HG03520 (cell line): ENCODE data around the gene ARHGEF38.

Source experiments
- ATAC-seq: cut with Tn5 transposase; IDR thresholded peaks from one replicate; pipeline ENCODE4 v1.9.1; 2021; ENCODE audit warnings: mild to moderate bottlenecking, moderate library complexity; ENCODE audit not compliant: unreplicated experiment

Gene ARHGEF38, protein sequence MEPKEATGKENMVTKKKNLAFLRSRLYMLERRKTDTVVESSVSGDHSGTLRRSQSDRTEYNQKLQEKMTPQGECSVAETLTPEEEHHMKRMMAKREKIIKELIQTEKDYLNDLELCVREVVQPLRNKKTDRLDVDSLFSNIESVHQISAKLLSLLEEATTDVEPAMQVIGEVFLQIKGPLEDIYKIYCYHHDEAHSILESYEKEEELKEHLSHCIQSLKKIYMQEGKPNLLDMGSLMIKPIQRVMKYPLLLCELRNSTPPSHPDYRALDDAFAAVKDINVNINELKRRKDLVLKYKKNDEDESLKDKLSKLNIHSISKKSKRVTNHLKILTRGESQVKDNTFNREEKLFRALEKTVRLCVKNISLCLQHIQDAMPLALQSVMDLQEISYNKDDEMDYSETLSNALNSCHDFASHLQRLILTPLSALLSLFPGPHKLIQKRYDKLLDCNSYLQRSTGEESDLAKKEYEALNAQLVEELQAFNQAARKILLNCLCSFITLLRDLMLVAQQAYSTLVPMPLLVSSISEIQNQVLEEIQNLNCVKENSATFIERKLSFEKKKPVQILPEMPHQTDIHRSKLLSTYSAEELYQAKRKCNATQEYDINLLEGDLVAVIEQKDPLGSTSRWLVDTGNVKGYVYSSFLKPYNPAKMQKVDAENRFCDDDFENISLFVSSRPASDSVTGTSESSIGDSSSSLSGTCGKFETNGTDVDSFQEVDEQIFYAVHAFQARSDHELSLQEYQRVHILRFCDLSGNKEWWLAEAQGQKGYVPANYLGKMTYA

DNA sequence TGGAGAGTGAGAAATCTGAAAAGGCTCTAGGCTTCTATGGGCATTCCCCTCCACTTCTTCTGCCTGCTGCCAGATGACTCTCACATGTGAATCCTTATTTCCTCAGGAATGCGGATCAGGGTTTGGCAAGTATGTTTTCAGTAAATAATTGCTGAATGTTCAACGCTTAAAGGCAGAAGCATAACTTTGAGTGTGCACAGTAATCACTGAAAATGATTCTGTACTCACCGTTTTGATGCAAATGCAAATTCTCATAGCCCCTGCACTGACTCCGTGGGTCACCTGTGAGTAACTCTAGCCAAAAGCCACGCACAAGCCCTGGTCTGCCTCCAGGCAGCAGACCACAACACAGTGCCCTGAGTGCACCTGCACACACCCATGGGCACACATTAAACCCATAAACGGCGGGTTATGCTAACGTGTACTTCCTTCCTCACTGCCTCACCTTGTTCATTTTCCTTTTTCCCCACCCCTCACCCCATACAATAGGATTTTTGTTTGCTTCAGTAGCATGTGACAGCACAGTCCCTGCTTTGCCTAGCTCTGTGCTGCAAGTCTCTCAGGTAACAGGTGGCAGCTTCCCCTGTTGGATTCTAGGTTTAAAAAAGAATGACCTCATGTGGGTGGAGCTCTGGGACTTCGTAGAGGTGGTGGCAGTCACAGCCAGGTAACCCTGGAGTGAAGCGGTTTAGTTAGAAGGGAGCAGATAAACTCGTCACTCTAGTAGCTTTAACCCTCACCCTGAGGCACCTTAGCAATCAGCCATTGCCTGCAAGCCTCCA is at the start of gene ARHGEF38:
Gene ARHGEF38 (plus strand): TSS at position 656 of the 782 bp plus-strand sequence. CDS start 146 bp downstream, outside the sequence.
- ATAC-seq, result no peak

DNA sequence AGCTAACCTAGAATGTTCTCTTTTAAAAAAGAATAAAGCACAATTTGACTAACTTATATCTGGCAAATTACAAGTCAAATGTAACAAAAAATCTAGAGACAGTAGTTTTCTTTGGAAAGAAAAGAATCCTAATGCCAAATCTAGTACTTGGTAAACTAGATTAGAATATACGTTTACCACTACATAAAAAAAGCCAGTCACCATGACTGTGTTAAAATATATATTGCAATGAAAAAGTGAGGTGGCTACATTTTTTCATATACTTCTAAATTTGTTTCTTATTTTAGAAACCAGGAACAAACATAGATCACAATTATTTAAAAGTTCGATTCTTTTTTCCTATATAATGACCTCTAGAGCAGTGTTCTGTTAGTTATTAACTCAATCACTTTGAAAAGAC is 48.9 kb upstream of the ARHGEF38 start:
- ATAC-seq, result no peak

DNA sequence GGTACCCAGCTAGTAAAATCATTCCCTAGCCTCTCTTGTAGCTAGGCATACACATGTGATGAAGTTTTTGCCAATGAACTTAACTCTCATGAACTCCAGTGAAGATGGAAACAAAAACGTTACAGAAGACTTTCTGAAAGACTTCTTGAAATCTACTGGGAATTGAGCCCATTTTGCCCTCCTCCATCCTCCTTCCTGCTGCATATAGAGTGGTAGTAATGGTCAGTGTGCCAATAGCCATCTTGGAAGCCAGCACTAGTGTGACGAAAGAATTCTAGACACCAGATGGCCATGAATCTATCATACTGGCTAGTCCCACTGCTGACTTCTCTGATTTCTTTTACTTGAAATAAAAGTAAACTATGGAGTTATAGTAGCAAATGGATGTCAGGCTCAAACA is 47.7 kb upstream of the ARHGEF38 start:
- no peak for ATAC-seq

DNA sequence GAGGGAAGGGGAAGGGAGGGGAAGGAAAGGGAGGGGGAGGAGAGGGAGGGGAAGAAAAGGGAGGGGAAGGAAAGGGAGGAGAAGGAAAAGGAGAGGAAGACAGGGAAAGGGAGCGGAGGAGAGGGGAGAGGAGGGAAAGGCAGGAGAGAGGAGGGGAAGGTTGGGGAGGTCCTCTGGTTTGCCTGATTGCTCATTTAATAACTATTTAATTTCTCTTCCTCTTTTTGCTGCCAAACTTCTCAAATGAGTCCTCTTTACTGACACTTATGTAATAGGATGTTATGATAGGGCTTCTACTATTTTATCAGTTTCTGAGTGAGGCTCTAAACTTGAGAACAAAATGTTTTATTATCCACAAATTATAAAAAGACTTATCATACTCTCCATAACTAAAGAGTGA is 43.1 kb upstream of the ARHGEF38 start:
- ATAC-seq, result peak; percentile 88

DNA sequence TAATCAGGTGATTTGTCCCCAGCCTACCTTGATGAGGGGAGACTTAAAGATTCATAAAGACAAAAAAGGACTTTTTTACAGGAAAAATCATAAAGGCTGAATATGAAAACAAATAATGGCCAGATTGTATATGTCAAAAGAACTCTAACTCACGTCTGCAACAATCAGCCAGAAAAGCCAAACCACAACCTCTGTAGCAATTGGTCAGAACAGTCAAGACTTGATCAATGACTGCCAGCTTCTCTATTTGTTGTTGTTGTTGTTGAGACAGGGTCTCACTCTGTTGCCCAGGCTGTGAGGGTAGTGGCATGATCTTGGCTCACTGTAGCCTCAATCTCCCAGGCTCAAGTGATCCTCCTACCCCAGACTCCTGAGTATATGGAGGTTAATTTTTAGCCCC is 42.7 kb upstream of the ARHGEF38 start:
- no peak for ATAC-seq

DNA sequence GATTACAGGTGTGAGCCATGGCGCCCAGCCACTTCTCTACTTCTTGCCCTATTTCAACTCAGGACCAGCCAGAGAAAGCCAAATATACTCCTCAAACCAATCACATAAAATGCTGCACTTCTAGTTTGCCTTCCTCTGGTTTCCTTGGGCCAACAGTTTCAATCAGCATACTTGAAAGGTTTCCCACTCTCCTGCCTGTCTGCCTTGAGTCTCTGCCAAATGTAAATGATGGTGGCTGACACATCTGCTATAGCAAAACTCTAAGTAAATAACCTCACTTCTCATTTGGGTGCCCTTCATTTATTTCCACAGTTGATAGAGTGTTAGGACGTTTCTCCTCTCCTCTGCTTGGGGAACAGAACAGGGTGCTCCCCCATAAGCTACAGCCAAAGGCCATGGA is 42.2 kb upstream of the ARHGEF38 start:
- ATAC-seq, result no peak

DNA sequence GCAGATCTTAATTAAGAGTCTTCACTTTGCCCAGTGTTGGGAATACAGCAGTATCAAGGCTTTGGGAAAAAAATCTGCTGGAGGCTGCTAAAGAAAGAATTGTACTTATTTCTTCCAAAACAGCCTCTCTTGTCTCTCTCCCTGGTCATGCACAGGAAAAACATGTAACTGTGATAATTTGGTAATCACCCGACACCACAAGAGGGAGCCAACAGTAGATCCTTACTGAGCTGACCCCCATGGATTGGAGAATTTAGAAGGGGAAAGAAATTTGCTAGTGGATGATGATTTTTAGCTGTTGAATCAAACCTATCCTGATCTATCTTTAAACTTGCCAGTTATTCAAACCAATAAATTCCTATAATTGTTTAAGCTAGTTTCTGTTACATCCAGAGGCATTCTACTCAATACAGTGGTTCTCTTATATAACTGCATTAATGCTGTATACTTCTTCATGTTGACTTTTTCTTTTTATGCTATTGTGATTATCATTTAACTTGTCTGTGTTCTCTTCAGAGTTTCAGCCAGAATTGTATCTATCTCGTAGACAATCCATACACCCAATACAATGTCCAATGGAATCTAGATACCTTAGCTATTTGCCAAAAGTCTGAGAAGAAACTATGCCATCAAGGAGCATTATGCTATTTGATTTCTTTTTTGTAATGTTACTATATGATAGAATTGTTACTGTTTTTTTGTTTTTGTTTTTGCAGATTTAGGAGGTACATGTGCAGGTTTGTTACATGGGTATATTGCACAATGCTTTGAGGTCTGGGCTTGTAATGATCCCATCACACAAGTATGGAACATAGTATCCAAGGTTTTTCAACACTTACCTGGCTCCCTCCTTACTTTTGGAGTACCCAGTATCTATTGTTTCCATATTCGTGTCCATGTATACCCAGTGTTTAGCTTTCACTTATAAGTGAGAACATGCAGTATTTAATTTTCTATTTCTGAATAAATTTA is 31.3 kb upstream of the ARHGEF38 start:
- ATAC-seq, result no peak

DNA sequence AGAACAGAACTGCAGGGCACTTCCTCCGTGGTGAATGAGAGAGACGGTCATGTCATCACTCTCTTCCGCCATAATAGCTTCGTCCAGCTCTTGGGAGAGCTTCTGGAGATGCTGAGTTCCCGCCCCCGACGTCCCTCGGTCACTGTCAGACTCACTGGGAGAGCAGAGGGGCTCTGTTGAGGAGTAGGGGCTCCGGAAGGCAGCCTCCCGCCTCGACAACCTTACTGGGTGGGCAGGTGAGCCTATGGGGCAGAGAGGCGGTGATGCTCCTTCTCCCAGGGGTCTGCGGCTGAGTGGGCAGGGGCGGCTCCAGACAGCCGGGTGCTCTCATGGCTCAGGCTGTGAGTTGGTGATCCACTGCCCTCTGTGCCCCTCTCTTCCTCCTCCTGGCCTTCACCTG is 25.8 kb upstream of the ARHGEF38 start:
- no peak for ATAC-seq

DNA sequence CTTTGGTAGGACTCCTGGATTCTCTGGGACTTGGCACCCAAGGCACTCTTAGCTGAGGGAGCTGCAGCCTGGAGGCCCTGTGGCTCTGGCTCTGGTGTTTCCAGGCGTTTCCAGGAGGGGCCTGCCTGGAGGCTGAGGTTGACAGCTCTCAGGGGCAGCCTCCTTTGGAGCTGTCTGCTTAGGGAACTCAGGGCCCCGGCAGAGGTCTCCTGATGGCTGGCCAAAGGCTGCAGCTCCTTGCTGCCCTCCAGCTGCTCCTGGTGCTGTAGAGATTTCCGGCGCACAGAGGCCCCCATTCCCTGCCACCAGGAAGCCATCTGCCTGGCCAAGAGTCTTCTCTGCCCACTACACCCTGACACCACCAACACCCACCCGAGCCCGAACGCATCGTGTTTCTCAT is 25.3 kb upstream of the ARHGEF38 start:
- ATAC-seq, result no peak

DNA sequence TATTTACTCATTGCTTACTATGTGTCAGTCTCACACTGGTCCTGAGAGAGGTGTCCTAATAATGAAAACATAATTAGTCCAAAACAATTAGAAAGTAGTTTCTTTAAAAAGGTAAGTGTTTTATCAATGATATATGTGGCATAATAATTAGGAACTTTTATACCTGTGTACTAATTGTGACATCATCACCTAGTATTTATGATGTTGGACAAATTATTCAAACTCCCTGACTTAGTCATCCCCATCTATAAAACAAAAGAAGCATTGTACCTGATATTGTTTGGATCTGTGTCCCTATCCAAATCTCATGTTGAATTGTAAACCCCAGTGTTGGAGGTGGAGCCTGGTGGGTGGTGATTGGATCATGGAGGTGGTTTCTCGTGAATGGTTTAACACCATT is 15.8 kb upstream of the ARHGEF38 start:
- no peak for ATAC-seq

DNA sequence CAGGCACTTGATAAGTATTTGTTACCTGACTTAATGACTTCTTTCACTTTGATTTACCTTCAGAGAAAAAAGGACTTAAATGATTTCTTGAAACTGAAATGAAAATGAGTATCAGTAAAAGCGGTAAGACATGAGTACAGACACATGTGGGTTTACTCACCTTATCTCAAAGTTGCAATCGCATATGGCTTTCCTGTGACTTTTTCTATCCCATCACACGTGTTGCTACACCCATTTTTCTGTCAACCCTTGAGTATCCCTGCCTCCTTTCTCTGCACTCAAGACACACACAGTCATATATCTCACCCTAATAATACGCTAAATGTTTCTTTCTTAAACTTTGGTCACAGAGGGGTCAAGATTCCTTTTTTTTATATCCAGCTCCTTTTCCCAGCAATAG is 11.0 kb upstream of the ARHGEF38 start:
- no peak for ATAC-seq

DNA sequence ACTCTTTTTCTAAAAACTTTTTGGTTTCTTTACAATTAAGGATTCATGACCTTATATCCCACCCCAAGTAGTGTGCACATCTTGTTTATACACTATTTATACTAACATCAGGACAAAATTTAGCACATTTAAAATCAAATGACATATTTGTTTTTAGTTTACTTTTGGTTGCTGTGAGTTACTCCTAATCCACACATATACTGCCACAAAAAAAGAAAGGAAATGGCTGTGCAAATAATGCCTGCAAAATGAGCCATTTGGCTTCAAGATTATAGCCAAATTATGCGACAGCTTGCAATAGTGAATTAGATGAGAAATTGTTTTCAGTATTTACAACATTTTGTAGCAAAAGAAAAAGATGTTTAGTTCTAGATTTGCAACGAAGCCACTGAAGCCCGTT is 10.4 kb upstream of the ARHGEF38 start:
- ATAC-seq, result no peak

DNA sequence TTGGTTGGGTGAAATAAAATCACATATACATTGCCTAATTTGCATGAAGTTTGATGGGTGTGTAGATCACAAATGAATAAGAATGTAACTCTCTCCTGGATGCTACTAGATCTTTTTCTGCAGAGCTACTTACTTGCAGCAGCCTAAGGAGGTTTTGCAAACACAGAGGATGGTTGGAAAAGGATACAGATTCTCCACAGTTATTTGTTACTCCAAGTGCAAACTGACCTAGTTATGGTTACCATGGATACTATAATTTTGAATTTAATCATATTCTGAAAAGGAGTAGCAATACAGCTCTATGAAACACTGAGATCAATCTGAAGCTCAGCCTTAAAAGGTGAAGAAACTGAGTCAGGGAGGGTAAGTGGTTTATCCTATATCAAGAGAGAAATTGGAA is 9.1 kb upstream of the ARHGEF38 start:
- ATAC-seq, result no peak

DNA sequence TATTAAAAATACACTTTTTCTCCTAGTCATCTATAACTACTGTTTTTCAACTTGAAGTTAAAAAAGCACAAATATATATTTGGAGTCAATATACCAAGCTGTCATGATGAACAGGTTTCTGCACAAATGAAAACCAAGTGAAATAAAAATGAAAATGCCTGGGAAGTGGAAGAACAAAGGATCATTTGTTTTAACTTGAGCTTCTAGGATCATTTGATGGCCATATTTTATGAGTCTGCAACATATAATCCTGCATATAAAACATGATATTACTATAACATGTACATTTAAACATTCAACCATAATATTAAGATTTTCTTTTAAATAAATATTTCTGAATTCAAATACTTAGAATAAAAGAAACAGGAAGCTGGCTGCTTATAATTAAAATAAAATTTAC is 8.5 kb upstream of the ARHGEF38 start:
- no peak for ATAC-seq

DNA sequence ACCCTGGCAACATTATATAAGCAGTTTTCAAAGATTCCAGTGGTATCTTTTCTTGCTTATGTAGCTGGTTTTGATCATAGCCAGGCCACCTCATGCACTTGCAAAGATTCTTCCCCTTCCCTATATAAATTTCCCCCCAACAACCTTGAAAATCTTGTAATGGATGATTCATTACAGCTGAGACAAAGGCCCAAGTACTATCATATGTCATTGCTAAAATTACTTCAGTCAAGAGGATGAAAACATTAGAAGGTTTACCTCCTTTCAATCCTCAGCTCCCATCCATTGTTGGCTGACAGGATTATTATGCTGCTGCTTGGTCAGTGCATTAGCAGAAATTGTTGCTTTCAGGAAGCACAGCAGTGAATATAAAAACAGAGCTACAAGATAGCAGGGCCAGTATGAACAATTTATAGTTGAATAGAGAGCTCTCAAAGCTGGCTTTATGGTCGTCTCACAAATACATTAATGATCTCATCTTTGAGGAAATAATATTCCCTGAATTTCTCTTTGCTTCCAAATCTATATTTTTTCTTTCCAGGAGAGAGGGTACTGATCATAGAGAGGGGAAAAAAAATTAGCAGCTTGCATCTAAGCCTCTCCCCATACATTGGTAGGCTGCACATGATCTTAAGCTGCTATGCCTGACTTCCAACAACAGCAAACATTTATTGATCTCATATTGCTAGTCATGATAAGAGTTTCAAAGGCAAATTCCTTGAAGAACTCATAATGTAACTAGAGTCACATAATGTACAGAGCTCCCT is 7.7 kb upstream of the ARHGEF38 start:
- ATAC-seq, result no peak

DNA sequence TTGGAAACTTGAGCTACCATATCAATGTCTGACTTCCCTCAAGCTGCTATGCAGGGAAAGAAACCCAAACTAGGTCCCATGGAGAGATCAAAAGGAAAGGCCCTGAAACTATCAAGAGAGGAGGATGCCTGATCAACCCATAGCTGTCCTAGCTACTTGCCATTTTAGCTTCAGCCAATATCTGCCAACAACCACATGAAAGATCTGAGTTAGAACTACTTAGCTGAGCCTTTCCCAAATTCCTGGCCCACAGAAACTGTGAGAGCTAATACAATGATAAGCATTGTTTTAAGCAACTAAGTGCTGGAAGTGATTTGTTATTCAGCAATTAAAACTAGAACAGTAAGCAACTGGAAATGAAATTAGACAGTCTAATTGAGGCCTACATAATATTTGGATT is 6.3 kb upstream of the ARHGEF38 start:
- ATAC-seq, result no peak

DNA sequence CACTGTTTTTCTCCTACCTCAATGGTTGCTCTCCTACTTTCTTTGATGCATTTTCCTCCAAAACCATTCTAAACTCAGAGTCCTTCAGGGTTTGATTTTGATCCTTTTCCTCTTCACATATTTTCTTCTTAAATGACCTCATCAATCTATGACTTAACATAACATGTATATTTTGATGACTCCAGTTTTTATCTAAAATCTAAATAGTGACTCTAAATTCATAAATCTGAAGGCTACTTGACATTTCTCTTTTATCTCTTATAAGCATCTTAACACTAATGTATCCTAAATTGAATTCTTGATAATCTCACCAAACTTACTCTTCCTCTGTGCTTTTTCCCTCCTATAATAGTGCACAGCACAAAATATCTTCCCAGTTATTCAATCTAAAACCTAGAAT is 4.7 kb upstream of the ARHGEF38 start:
- no peak for ATAC-seq

DNA sequence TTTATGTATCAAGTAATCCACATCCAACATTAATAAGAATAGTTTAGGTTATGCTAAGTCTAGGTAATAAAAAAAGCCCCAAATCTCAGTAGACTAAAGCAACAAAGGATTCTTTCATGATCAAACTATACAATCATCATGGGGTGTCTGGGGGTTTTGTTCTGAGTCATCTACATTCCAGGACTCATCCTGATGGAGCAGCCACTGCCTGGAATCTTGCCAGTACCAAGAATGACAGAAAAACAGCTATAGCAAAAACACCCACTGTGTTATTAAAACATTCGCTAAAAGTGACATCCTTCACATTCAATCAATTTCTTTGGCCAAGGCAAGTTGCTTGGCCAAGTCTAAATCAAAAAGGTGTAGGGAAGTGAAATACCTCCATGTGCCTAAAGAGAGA is 3.9 kb upstream of the ARHGEF38 start:
- ATAC-seq, result no peak

DNA sequence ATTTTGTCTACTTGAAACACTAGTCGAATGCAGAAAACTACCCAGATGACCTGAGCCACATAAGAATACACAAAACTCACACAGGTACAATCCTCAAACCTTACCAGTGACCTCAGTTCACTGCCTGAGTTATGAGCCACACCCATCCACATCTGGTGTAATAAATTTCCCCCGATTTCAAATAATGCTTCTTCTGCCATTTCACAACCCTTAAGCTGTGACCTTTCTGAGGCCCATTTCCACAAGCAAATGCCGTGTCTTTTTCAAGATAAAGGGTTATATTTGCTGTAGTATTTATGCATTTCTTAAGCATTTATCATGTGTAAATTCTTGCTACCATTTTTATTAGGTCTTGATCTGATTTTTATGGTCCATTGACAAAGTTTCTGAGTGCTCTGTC is 1.8 kb upstream of the ARHGEF38 start:
- ATAC-seq, result no peak

DNA sequence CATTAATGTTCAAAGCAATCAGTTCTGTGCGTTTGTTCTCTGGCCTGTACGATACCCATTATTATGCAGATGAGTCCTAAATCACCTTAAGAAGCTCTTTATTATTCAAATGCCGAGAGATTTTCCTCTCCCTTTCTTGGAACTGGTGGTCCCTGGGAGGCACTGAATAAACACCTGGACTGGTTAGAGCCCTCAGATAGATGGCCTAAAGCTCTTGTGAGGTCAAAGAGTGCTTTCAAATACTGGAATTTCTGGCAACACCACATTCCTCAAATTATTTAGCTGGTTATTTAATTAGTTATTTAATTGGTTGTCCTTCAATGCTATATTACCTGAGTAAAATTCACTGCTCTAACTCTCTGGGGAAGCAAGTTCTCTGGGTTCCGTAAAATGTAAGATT is 3.0 kb downstream of the ARHGEF38 start:
- ATAC-seq, result no peak
